Transverse colon (tissue), 4 donors: ENCODE measurements around the gene CCL21. TPM values are rescaled to one million over a fixed set of nuclear protein-coding genes. Genes with fewer than 3 reads are reported as not detected.

Experiments used
- DNase-seq: peaks from one replicate; pipeline ENCODE4 v3.0.0-alpha.2; 2019
- H3K27ac ChIP-seq, 4 donors: fragments of 200-600 bp; sonication (generic); 2 replicates each; pipeline ENCODE4 v1.5.1; 2016 to 2018; ENCODE audit warnings: inconsistent platforms in 4 of 4
- H3K27me3 ChIP-seq: fragments of 200-600 bp; sonication (generic); 2 replicates; pipeline ENCODE4 v1.5.1; 2017; ENCODE audit warnings: inconsistent platforms
- H3K36me3 ChIP-seq, 4 donors: fragments of 200-600 bp; sonication (generic); 2 replicates each; pipeline ENCODE4 v1.5.1; 2017 to 2019; ENCODE audit warnings: inconsistent platforms in 4 of 4
- H3K4me1 ChIP-seq, 4 donors: fragments of 200-600 bp; sonication (generic); 2 replicates each; pipeline ENCODE4 v1.5.1; 2017 to 2020; ENCODE audit warnings: inconsistent platforms in 4 of 4
- H3K4me3 ChIP-seq, 4 donors: fragments of 200-600 bp; sonication (generic); 1 replicate in 1 of 4; 2 replicates in 3 of 4; pipeline versions ENCODE4 v1.5.1 to v1.6.1; 2017 to 2019; ENCODE audit warnings: inconsistent platforms in 4 of 4
- H3K9me3 ChIP-seq, 2 donors: fragments of 200-600 bp; sonication (generic); 2 replicates each; pipeline ENCODE4 v1.5.1; 2017 to 2019; ENCODE audit warnings: inconsistent platforms in 2 of 2
- EP300 ChIP-seq: sonication (generic); formaldehyde crosslinking; IDR thresholded peaks from one replicate; pipeline ENCODE4 v1.6.1; 2017; ENCODE audit warnings: antibody characterized with exemption, low read depth
- POLR2A ChIP-seq: fragments of 450-650 bp; IDR thresholded peaks from one replicate; pipeline ENCODE4 v1.6.1; 2016; ENCODE audit warnings: antibody characterized with exemption, mild to moderate bottlenecking, moderate library complexity
- POLR2AphosphoS5 ChIP-seq, 3 donors: sonication (generic); formaldehyde crosslinking; IDR thresholded peaks; one replicate each; pipeline ENCODE4 v1.6.1; 2016; ENCODE audit warnings: antibody characterized with exemption in 3 of 3
- WGBS, 2 donors: methylation state at CpG; one replicate each; pipeline ENCODE4 v1.1.5; 2018; ENCODE audit warnings: low coverage in 1 of 2; 5-methylcytosine and 5-hydroxymethylcytosine counted together
- in situ Hi-C, 4 donors: fragments of 200-750 bp; cut with MboI; loops; one replicate each; pipeline versions ENCODE4 v1.15.0 to v1.15.1; 2017; ENCODE audit warnings: low sequenced_read_pairs in 3 of 4, low pct_ligation_motif_present in 1 of 4, low pct_unique_long_range_greater_than_20kb in 1 of 4
- intact Hi-C: fragments of 100-400 bp; cut with DNase I; formaldehyde crosslinking; loops from one replicate; pipeline ENCODE4 v1.15.1; 2023; ENCODE audit warnings: low total_unique reads
- total RNA-seq, 4 donors: library from RNA; depleted of rRNA; stranded (reverse); fragments of >200 nt; gene quantifications; one replicate each; pipeline ENCODE4 v1.1.0, GENCODE V29; 2016
- TF ChIP-seq, protein P1 (sequence below), 5 experiments: fragments of 200-600 bp in 3 of 5; fragments of 450-650 bp in 2 of 5; sonication (generic) in 3 of 5; IDR thresholded peaks; 1 replicate in 2 of 5; 2 replicates in 3 of 5; pipeline ENCODE4 v1.5.1; 2016 to 2017; ENCODE audit warnings: antibody characterized with exemption in 5 of 5, inconsistent platforms in 3 of 5, mild to moderate bottlenecking in 2 of 5, moderate library complexity in 1 of 5

The CCL21 gene
- total RNA-seq, 4 donors from 2014 or later = 45.4 to 123 (median 60.1) TPM

DNA sequence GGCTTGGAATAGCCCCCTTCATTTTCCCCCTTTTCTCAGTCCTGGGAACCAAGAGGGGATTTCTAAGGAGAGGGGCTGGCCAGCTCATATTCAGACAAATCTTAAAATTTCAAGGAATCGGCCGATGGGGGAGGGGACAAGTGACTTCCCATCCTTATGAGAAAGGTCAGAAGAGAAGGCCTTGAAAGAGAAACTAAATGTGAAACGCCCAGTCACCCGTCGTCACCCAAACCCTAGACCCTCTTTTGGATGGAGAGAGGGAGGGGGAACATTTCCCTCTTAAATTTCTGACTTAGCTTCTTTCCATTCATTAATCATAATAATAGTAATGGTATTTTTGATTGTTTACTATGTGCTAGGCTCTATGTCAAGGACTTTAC, 18.0 kb downstream of the CCL21 start:
- H3K27ac ChIP-seq = no peak overlapping the region
- in situ Hi-C loops (no loop called here), intact Hi-C loops (no loop called here)
- H3K36me3 ChIP-seq = no peaks in the 10 kb centered on the region
- H3K4me3 ChIP-seq = no peak overlapping the region
- peaks cover 0 to 16% (median 0%) of the 10 kb centered on the region in 4 donors for H3K4me1 ChIP-seq
- H3K9me3 ChIP-seq = no peaks in the 10 kb centered on the region
- WGBS, 2 donors = 71% methylated on average over 5 of the region's 5 CpGs; no CpG with 5 or more reads in 1 of the 2 donors
- TF ChIP-seq, protein P1, sequence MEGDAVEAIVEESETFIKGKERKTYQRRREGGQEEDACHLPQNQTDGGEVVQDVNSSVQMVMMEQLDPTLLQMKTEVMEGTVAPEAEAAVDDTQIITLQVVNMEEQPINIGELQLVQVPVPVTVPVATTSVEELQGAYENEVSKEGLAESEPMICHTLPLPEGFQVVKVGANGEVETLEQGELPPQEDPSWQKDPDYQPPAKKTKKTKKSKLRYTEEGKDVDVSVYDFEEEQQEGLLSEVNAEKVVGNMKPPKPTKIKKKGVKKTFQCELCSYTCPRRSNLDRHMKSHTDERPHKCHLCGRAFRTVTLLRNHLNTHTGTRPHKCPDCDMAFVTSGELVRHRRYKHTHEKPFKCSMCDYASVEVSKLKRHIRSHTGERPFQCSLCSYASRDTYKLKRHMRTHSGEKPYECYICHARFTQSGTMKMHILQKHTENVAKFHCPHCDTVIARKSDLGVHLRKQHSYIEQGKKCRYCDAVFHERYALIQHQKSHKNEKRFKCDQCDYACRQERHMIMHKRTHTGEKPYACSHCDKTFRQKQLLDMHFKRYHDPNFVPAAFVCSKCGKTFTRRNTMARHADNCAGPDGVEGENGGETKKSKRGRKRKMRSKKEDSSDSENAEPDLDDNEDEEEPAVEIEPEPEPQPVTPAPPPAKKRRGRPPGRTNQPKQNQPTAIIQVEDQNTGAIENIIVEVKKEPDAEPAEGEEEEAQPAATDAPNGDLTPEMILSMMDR (IDR thresholded peaks at IDR 0.05) = no peak
- no peak for TF ChIP-seq EP300
- TF ChIP-seq POLR2A = no peak
- no peak for TF ChIP-seq POLR2AphosphoS5 (IDR thresholded peaks at IDR 0.05)
- no peaks in the 10 kb centered on the region for H3K27me3 ChIP-seq
- DNase-seq = no peak

DNA sequence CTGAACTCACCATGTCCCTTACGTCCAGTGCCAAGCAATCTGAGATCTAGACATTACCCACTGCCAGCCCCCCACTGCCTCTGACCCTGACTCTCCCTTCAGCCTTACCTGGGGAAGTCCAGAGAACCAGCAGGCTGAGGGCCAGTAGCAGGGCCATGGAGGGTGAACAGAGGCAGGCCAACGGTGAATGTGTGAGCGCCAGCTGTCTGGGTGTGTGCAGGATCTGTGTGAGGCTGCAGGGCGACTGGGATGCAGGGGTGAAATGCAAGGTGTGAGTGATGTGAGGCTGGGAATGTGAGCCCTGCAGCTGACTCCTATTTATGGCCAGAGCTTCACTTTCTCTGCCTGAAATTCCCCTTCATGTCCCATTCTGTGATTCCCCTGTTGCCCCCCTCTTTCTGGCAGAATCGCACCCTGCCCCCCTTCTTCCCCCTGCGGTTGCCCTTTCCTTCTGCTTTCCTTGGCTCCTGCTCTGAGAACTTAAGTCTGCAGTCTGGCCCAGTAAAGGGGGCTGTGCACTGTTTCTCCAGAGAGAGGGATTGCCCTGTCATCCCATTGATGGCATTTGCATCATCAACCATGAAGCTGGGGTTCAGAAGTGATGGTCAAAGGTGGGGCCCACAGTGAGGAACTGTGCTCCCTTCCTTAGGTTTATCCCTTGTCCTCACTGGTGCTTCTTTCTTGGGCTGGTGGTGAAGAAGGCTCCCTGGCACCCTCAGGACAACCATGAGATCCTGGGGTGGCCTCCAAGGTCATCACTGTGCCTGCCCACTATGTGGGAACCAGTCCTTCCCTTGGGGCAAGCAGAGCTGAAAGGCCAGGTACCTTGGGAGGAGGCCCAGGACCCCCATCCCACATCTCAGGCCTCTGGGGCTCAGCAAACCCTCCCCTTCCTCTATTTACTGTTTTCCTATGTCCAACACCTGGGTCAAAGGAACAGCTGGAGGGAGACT, 18.7 kb downstream of the CCL21 start, which contains the start of gene CCL19:
Gene CCL19 (minus strand): TSS at position 294 of the 953 bp plus-strand sequence. CDS start 137 bp downstream, at position 157.
- H3K36me3 ChIP-seq = no peaks in the 10 kb centered on the region
- 83% methylated on average over 6 of the region's 6 CpGs; no CpG with 5 or more reads in 1 of the 2 donors for WGBS, 2 donors
- TF ChIP-seq POLR2AphosphoS5 (IDR thresholded peaks at IDR 0.05) (no peak), EP300 (no peak)
- TF ChIP-seq, protein P1 (IDR thresholded peaks at IDR 0.05) = no peak
- H3K9me3 ChIP-seq = no peaks in the 10 kb centered on the region
- DNase-seq = no peak
- in situ Hi-C loops = no loop called here
- intact Hi-C loops = no loop called here
- no peak within 1 kb of the TSS for H3K27ac ChIP-seq
- H3K4me1 ChIP-seq = peaks cover 0 to 16% (median 0%) of the 10 kb centered on the region in 4 donors
- no peaks in the 10 kb centered on the region for H3K27me3 ChIP-seq
- no peak within 1 kb of the TSS for H3K4me3 ChIP-seq

DNA sequence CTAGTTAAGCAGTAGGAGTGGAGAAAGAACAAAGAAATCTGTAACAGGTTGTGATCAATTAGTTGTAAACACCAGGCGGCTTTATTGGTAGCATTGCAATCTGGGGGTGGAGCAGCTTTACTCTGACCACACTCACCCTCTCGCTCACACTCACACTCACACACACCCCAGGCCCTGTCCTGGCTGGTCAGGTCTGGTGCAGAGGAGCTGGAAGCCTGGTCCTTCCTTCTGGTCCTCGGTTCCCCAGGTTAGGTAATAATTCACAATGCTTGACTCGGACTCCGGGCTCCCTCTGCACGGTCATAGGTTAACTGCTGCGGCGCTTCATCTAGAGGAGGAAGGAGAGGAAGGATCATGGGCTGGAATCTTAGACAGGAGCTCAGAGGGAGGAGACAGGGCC, 20.4 kb downstream of the CCL21 start:
- no peak overlapping the region for H3K4me3 ChIP-seq
- intact Hi-C loops = no loop called here
- no peaks in the 10 kb centered on the region for H3K36me3 ChIP-seq
- TF ChIP-seq EP300 = no peak
- TF ChIP-seq, protein P1 (IDR thresholded peaks at IDR 0.05) = no peak
- TF ChIP-seq POLR2A = no peak
- TF ChIP-seq POLR2AphosphoS5 (IDR thresholded peaks at IDR 0.05) = no peak
- no peaks in the 10 kb centered on the region for H3K9me3 ChIP-seq
- in situ Hi-C loops = no loop called here
- WGBS, 2 donors = 63 to 67% methylated on average over 1 to 8 of the region's 8 CpGs
- peaks cover 0 to 16% (median 0%) of the 10 kb centered on the region in 4 donors for H3K4me1 ChIP-seq
- DNase-seq = no peak
- no peaks in the 10 kb centered on the region for H3K27me3 ChIP-seq
- no peak overlapping the region for H3K27ac ChIP-seq

DNA sequence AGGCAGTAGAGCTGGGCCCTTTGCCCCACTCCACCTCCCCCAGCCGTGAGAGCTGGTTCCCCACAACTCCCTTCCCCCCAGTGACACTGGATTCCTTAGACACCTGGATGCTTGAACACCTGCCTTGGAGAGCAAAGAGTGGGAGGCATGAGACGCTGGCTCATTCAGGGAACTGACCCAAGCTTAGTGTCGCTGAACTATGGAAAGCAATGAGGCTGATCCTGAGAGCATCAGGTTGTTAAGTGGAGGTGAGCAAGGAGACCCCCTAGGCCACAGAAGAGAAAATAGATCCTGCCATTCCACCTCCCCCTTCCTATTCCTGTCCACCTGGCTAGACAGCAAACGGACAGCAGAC, 20.8 kb downstream of the CCL21 start:
- Histone ChIP-seq H3K27me3 (no peaks in the 10 kb centered on the region), H3K9me3 (no peaks in the 10 kb centered on the region), H3K36me3 (no peaks in the 10 kb centered on the region), H3K27ac (no peak overlapping the region), H3K4me3 (no peak overlapping the region), H3K4me1 (peaks cover 0 to 16% (median 0%) of the 10 kb centered on the region in 4 donors)
- WGBS, 2 donors = 45 to 57% methylated on average over 2 to 4 of the region's 4 CpGs
- intact Hi-C loops (no loop called here), in situ Hi-C loops (no loop called here)
- DNase-seq = no peak
- TF ChIP-seq EP300 (no peak), POLR2AphosphoS5 (IDR thresholded peaks at IDR 0.05) (no peak), POLR2A (no peak)
- TF ChIP-seq, protein P1 (IDR thresholded peaks at IDR 0.05) = no peak
